ENCODE data around the gene MAN2B2. TPM values are rescaled to one million over a fixed set of nuclear protein-coding genes. Genes with fewer than 3 reads are reported as not detected.

MAN2B2 gene
- total RNA-seq, 2 donors from 2014 or later, result 30.7 to 31.1 TPM

DNA sequence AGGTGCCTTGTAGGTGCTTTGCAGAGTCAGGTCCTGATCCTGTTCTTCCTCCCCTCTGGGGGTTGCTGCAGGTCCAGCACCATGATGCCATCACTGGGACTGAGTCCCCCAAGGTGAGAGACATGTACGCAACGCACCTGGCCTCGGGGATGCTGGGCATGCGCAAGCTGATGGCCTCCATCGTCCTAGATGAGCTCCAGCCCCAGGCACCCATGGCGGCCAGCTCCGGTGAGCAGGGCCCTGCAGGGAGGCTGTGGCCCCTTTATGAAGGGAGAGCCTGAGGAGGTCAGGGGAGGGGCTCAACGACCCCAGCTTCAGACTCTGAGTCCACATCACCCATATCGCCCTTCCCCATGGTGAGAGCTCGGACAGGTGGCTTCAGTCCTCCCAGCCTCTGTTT, 23.1 kb downstream of the MAN2B2 start:
- Histone ChIP-seq H3K27me3 (no peaks in the 10 kb centered on the region), H3K9ac (ENCODE audit: low read depth in 2 of 2, low read length in 2 of 2) (no peak overlapping the region), H3K4me3 (no peak overlapping the region), H3K27ac (no peak overlapping the region), H3K36me3 (no peaks in the 10 kb centered on the region), H3K9me3 (no peaks in the 10 kb centered on the region), H3K4me1 (no peaks in the 10 kb centered on the region)
- DNase-seq, result no peak
- intact Hi-C loops (cut with DNase I), result no loop called here
- TF ChIP-seq CTCF (IDR thresholded peaks at IDR 0.05), result no peak

- no peak overlapping the region for H3K4me3 ChIP-seq
- no peak for DNase-seq
- H3K9ac ChIP-seq (ENCODE audit: low read depth in 2 of 2, low read length in 2 of 2), result no peak overlapping the region
- intact Hi-C loops (cut with DNase I), result no loop called here
- TF ChIP-seq CTCF (IDR thresholded peaks at IDR 0.05), result no peak
- H3K36me3 ChIP-seq, result no peaks in the 10 kb centered on the region
- no peaks in the 10 kb centered on the region for H3K4me1 ChIP-seq
- no peaks in the 10 kb centered on the region for H3K27me3 ChIP-seq
- H3K9me3 ChIP-seq, result no peaks in the 10 kb centered on the region
- no peak overlapping the region for H3K27ac ChIP-seq
Observed at GRCh38 chr4:6598641-6599040, 23.7 kb downstream of the MAN2B2 start.

DNA sequence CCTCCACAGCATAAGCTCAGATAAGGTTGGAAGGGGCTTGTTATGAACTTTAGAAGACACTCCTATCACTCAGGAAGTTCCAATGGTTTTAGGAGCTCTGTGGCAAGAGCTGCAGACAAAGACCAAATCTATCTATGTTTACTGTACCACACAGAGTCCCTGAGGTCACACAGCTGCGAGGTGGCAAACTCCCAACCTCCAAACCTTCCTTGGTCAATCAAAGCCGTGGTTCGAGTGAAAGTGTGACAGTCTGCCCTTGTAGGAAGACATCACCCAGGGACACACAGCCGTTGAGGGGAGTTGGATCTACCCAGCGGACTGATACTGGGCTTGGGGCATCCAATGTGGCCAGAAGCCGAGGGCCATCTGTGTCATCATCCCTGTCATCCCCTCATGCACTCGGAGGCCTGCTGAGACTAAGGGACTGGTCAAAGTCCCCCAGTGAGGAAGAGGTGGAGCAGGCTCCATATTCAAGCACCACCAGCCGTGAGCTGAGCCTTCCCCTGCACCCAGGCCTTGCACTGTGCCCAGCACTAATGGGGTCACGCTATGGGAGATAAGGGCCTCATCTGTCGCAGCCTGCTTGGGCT, 26.8 kb downstream of the MAN2B2 start:
- no peaks in the 10 kb centered on the region for H3K27me3 ChIP-seq
- H3K9ac ChIP-seq (ENCODE audit: low read depth in 2 of 2, low read length in 2 of 2), result no peak overlapping the region
- no peak overlapping the region for H3K4me3 ChIP-seq
- no peaks in the 10 kb centered on the region for H3K36me3 ChIP-seq
- no peaks in the 10 kb centered on the region for H3K9me3 ChIP-seq
- intact Hi-C loops (cut with DNase I), result no loop called here
- DNase-seq, result no peak
- no peaks in the 10 kb centered on the region for H3K4me1 ChIP-seq
- H3K27ac ChIP-seq, result no peak overlapping the region
- TF ChIP-seq CTCF (IDR thresholded peaks at IDR 0.05), result no peak

DNA sequence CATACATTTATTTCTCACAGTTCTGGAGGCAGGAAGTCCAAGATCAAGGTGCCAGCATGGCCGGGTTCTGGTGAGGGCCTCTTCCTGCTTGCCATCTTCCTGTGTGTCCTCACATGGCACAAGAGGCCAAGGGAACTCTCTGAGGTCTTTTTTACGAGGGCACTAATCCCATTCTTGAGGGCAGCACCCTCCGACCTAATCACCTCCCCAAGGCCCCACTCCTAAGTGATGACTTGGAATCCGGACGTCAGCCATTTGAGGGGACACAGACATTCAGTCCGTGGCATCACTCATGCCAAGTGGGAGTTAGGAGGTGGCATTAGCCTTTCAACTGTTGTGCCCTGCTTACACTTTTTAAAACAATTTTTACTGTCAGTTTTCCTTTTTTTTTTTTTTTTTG, 27.3 kb downstream of the MAN2B2 start:
- intact Hi-C loops (cut with DNase I), result no loop called here
- H3K9ac ChIP-seq (ENCODE audit: low read depth in 2 of 2, low read length in 2 of 2), result no peak overlapping the region
- TF ChIP-seq CTCF (IDR thresholded peaks at IDR 0.05), result no peak

GRCh38 chr4:6603128-6603527, 28.1 kb downstream of the MAN2B2 start:
- Histone ChIP-seq H3K4me3 (no peak overlapping the region), H3K9me3 (no peaks in the 10 kb centered on the region), H3K27me3 (no peaks in the 10 kb centered on the region), H3K36me3 (no peaks in the 10 kb centered on the region), H3K27ac (no peak overlapping the region), H3K4me1 (no peaks in the 10 kb centered on the region), H3K9ac (ENCODE audit: low read depth in 2 of 2, low read length in 2 of 2) (no peak overlapping the region)
- TF ChIP-seq CTCF (IDR thresholded peaks at IDR 0.05), result no peak
- no peak for DNase-seq
- intact Hi-C loops (cut with DNase I), result no loop called here

More for the DNA sequence above, 27.3 kb downstream of the MAN2B2 start:
- Histone ChIP-seq H3K4me3 (no peak overlapping the region), H3K27ac (no peak overlapping the region), H3K36me3 (no peaks in the 10 kb centered on the region), H3K9me3 (no peaks in the 10 kb centered on the region), H3K4me1 (no peaks in the 10 kb centered on the region), H3K27me3 (no peaks in the 10 kb centered on the region)
- DNase-seq, result no peak
